Measurements from ENCODE around the gene MYEOV.

The MYEOV gene

GRCh38 chr11:69265911-69266510 lies 27.9 kb upstream of the MYEOV start:
- no peak for TF ChIP-seq CTCF (IDR thresholded peaks at IDR 0.05; ENCODE audit: low read depth, low read length, missing control alignments)
- DNase-seq (ENCODE audit: low read depth): no peak
- H3K4me3 ChIP-seq (ENCODE audit: low read depth, low read length): no peak overlapping the region

DNA sequence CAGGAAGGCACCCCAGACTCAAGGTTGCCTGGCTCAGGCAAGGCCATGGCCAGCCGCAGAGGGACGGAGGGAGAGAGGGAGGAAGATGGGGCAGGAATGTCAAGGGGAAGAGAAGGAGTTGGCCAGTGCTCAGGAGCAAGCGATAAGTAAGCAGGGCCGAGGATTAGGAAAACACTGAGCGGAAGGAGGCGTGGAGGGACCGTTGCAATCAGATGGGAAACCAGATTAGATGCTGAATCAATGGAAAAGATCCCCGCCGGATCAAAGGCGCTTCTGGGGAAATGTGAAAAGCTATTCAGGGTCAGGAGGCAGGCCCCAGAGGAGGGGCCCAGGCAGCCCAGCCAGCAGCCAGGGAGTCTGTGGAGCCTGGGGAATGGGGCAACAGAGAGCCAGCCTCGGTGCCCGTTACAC lies 26.6 kb upstream of the MYEOV start:
- no peak for DNase-seq (ENCODE audit: low read depth)
- no peak for TF ChIP-seq CTCF (IDR thresholded peaks at IDR 0.05; ENCODE audit: low read depth, low read length, missing control alignments)
- no peak overlapping the region for H3K4me3 ChIP-seq (ENCODE audit: low read depth, low read length)

DNA sequence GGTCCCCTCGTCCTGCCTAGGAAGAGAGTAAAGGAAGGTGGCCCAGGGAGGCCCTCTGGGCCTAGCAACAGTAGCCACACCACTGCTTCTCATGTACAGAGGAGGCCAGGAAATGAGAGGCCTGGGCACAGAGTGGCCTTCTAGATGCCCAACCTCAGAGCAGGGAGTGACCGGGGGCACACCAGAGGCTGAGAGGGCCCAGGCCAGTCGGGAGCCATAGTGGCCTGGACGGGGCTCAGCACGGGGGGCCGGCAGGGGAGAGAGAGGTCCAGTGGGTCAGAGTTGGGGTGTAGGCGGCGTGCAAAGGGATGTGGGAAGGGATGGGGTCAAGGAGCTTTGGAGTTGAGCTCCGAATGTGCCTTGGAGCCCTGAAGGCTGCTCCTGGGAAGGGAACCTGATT lies 25.0 kb upstream of the MYEOV start:
- no peak for DNase-seq (ENCODE audit: low read depth)
- no peak for TF ChIP-seq CTCF (IDR thresholded peaks at IDR 0.05; ENCODE audit: low read depth, low read length, missing control alignments)
- no peak overlapping the region for H3K4me3 ChIP-seq (ENCODE audit: low read depth, low read length)

DNA sequence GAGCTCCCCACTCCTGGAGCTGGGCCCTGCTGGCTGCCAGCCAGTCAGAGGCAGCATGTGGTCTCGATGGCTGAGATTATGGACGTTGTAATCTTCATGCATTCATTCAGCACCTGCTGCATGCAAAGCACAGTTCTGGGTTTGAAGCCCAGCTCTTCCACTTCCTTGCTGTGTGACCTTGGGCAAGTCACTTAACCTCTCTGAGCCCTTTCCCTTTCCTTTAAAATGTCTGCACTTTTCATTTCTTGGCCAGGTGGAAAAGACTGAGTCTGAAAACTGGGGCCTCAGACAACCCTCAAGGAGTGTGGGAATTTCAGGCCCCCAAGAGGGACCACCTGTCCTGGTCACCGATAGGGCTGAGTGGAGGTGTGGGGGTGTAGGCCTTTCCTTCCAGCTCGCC lies 24.6 kb upstream of the MYEOV start:
- no peak for DNase-seq (ENCODE audit: low read depth)
- H3K4me3 ChIP-seq (ENCODE audit: low read depth, low read length): no peak overlapping the region
- TF ChIP-seq CTCF (IDR thresholded peaks at IDR 0.05; ENCODE audit: low read depth, low read length, missing control alignments): no peak

DNA sequence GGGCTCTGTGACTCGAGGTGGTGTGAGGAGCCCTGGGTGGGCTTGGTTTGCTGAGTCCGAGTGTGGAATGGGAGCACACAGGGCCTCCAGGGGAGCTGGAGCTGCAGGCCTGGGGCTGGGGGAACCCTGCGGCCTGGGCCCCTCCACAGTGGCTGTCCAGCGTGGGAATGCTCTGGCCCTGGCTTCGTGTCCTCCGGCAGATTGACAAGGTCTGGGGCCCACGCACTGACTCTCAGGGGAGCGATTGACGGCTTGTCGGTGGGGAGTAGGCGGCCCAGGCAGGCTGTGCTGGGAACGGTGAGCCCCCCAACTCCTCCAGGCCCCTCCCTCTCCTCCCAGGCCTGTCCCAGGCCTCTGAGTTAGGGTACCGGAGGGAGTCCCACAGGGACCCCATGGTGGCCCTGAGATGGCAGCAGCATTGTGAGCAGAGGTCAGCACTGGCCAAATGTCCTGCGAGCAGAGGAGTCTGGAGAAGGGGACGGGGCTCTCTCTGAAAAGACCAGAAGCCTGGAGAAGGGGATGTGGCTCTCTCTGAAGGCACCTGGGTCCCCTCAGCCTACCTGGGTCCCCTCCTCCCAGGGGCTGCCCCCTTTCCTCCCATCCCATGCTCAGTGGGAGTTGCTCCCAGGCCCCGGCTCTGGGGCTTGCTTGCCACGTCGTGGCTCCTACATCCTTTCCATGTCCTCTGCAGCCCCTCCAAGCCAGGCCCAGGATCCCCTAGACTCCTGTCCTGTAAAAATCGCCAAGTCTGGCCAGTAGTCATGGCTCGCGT lies 23.8 kb upstream of the MYEOV start:
- TF ChIP-seq CTCF (IDR thresholded peaks at IDR 0.05; ENCODE audit: low read depth, low read length, missing control alignments): no peak
- DNase-seq (ENCODE audit: low read depth): no peak
- H3K4me3 ChIP-seq (ENCODE audit: low read depth, low read length): no peak overlapping the region

GRCh38 chr11:69270941-69271340 lies 23.0 kb upstream of the MYEOV start:
- no peak for TF ChIP-seq CTCF (IDR thresholded peaks at IDR 0.05; ENCODE audit: low read depth, low read length, missing control alignments)
- no peak for DNase-seq (ENCODE audit: low read depth)
- no peak overlapping the region for H3K4me3 ChIP-seq (ENCODE audit: low read depth, low read length)

GRCh38 chr11:69272055-69272454 lies 21.9 kb upstream of the MYEOV start:
- no peak for TF ChIP-seq CTCF (IDR thresholded peaks at IDR 0.05; ENCODE audit: low read depth, low read length, missing control alignments)
- H3K4me3 ChIP-seq (ENCODE audit: low read depth, low read length): no peak overlapping the region
- DNase-seq (ENCODE audit: low read depth): no peak
